Measurements from ENCODE around the gene HELZ.

- TF ChIP-seq POLR2A (IDR thresholded peaks at IDR 0.05): no peak
- TF ChIP-seq, protein P1, sequence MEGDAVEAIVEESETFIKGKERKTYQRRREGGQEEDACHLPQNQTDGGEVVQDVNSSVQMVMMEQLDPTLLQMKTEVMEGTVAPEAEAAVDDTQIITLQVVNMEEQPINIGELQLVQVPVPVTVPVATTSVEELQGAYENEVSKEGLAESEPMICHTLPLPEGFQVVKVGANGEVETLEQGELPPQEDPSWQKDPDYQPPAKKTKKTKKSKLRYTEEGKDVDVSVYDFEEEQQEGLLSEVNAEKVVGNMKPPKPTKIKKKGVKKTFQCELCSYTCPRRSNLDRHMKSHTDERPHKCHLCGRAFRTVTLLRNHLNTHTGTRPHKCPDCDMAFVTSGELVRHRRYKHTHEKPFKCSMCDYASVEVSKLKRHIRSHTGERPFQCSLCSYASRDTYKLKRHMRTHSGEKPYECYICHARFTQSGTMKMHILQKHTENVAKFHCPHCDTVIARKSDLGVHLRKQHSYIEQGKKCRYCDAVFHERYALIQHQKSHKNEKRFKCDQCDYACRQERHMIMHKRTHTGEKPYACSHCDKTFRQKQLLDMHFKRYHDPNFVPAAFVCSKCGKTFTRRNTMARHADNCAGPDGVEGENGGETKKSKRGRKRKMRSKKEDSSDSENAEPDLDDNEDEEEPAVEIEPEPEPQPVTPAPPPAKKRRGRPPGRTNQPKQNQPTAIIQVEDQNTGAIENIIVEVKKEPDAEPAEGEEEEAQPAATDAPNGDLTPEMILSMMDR (IDR thresholded peaks at IDR 0.05): no peak
Observed at GRCh38 chr17:67133161-67133560, 111.8 kb downstream of the HELZ start.

All from lower leg skin (tissue), 3 donors.